EH (cell line): ENCODE data around the gene SMIM22.
"Not testable (repeated sequence)": the region's sequence is repeated elsewhere in the genome, so short reads cannot be mapped to it uniquely, and the experiment has no call there.

ENCODE experiments used
- DNase-seq: peaks from one replicate; pipeline ENCODE4 v3.0.0-alpha.2; 2015; ENCODE audit warnings: low read depth

SMIM22 gene

DNA sequence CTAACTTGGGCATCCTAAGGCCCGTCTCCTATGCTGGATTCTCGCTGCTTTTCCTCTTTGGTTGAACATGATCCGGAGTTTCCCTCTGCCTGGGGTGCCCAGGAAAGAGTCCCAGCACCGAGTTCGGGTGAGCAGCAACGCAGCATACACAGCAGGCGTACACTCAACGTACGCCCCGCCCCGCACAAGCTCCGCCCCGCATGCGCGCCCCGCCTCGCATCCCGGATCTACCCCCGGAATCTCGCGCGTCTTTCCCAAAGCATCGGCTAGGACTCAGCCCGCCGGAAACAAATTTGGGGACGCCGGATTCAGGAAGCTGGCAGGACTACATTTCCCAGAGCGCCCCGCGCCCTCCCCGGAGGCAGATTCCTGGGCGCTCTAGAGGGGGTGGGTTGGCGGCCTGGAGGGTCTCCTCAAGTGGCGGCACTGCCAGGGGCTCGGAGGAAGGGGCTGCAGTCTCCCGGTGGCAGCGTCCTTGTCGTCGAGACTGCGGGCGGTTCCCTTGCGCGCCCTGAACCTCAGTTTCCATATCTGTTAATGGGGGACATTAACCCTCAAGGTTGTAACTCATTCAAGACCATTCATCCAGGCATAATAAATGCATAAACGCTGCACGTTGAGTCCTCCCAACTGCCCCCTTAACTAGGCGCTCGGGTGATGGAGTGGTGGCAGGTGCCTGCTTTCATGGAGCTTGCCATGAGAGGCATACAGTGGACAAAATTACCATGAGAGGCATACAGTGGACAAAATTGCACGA, 26.4 kb upstream of the SMIM22 start:
- DNase-seq, result peak; percentile 96

DNA sequence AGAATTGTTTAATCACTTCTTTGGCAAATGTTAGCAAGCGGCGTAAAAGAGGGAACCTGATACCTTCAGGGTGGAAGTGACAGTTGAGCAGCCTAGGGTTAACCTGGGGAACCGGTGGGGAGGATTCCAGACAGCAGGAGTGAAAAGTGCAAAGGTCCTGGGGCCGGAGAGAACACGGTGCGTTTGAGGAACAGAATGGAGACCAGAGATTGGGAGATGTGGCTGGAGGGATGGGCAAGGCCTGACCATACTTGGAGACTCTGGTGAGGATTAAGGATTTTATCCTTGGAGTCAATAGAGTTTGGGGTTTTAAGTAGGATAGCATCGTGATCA, 25.9 kb upstream of the SMIM22 start:
- DNase-seq, result no peak

DNA sequence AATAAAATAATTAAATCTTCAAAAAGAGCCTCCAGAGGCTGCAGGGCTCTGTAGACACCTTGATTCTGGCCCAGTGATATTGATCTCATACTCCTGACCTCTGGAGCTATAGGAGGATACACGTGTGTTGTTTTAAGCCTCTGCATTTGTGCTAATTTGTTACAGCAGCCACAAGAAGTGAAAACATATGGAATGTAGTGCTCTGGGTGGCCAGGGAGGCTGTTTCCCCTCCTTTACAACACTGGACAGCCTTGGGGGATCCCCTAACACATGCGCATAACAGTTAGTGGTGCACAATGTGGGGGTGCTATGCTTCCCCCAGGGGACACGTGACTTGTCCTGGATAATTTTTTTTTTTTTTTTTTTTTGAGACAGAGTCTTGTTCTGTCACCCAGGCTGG, 23.5 kb upstream of the SMIM22 start:
- no peak for DNase-seq

DNA sequence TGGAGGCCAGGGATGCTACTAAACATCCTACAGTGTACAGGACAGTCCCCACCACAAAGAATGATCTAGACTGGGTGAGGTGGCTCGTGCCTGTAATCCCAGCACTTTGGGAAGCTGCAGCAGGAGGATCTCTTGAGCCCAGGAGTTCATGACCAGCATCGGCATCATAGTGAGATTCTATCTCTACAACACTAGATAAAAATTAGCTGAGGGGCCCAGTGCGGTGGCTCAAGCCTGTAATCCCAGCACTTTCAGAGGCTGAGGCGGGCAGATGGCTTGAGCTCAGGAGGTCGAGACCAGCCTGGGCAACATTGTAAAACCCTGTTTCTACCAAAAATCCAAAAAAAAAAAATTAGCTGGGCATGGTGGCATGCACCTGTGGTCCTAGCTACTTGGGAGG, 22.8 kb upstream of the SMIM22 start:
- DNase-seq, result no peak

DNA sequence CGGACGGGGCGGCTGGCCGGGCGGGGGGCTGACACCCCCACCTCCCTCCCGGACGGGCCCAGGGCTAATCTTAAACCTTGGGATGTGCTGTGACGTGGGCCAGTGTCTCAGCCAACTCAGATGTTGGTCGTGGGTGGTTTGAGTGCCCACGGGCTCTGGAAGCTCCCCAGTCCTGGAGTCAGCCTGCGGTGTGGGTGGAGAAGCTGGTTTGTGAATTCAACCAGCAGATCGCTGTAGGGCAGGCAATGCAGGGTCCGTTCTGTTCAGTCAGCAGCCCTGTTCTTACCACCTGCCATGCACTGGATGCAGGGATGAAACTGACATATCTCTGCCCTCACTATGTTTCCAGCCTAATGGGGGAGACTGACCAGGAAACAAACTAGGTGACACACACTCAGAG, 20.2 kb upstream of the SMIM22 start:
- no peak for DNase-seq

DNA sequence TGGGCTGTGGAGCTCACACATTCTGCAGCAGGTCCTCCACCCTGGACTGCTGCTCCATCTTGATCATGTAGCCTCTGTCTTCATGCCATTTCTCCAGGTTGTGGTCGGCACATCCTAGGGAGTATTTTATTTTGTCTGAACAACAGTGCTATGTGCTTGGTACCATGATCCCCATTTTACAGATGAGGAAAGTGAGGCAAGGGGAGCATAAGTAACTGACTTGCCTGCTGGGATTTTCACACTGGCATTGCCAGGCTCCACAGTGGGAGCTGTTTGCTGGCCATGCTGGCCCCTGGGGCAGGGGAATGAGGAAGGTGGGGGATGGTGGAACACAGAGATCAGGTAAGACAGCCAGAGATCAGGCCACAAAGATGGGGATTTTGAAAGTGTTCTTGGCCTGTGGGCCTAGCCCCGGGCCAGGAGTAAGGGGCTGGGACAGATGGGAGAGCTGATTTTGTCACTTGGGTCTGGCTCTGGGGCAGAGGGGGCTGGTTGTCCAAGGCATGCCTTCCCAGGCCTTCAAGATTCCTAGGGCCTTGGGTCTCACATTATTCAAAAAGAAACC, 18.9 kb upstream of the SMIM22 start:
- no peak for DNase-seq

DNA sequence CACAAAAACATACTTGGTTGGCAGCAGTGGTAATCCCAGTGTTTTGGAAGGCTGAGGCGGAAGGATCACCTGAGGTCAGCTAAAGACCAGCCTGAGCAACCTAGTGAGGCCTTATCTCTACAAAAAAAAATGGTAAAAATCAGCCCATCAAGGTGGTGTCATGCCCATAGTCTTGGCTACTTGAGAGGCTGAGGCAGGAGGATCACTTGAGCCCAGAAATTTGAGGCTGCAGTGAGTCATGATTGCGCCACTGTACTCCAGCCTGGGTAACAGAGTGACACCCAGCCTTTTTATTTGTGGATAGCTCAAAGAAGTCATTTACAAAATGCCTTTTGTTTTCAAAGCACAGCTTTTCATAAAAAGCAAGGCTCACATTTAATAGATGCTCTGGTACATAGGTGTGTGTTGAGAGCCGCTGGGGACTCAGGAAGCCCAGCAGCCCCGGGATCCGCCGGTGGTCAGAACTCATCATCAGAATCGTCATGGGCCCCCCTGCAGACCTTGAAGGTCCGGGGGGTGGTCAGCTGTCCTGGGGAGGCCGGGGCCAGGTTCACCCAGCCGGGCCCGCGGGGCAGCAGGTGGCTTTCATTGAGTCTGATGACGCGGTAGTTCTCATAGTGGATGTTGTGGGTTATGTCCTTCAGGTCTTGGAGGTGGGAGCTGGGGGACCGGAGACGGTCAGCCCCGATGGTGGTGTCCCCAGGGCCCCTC, 17.7 kb upstream of the SMIM22 start:
- no peak for DNase-seq

DNA sequence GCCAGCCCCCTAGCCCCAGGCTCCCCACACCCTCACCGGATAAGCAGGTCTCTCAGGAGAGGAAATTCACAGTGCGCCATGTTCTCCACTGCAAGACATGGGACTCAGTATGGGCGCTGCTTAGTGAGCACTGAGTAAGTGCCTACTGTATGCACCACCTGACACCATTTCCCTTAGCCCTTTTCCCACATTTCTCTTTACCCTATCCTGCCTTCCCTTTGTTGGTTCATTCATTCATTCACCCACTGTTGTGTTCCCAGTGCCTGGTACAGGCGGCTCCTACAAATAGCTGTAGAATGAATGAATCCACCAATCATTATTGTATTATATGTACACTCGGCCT, 17.1 kb upstream of the SMIM22 start:
- DNase-seq, result no peak

DNA sequence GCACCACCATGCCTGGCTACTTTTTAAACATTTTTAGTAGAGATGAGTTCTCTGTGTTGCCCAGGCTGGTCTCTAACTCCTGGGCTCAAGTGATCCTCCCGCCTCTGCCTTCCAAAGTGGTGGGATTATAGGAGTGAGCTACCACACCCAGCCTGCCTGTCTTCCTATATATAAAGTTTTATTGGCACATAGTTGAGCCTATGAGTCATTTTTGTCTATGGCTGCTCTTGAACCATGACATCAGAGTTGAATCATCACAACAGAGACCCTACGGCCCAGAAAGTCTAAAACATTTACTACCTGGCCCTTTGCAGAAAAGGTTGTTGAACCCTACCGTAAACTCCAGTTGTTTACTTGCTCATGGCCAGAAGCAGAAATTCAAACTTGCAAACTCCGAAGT, 14.9 kb upstream of the SMIM22 start:
- DNase-seq, result peak; percentile 40

DNA sequence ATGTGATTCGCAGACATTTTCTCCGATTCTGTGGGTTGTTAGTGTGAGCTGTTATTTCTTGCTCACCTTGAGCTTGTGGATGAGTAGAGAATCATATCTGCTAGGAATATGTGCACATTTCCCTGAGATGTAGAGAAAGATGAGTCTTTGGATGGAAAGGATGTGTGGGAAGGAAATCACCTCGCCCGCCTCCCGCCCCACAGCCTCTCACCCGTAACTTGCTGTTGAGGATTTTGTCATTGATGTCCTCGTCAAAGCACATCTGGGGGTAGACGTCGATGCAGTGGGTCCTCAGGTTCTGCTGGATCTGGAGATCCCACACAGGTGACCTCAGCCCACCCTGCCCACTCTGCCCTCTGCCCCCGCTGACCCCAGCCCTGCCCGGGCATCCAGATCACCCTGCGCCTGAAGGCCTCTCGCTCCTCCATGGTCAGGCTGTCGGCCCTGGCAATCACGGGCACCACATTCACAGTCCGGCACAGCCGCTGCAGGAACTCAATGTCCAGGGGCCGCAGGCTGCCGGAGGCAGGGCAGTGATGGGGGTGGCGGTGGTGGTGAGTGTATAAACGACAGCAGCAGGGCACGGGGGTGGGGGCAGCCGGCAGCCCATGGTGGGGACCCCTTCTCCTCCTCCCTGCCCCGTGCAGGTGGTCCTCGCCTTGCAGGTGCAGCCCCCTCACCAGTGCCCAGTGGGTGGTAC, 11.8 kb upstream of the SMIM22 start:
- no peak for DNase-seq

DNA sequence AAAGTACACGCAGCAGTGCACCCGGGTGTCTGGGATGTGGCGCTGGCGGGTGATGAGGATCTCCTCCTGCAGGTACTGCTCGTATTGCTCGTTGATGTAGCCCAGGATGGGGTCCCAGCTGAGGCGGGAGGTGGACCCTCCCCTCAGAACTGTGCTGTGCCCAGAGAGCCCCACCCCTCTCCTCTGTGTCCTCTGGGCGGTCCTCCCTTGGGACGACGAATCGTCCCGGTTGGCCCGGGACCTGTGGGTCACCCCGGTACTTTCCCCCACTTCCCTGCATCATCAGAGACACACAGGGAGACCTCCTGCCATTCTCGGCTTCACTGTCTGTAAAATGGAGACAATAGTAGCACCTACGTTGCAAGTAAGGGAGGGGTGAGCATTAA, 11.2 kb upstream of the SMIM22 start:
- no peak for DNase-seq

DNA sequence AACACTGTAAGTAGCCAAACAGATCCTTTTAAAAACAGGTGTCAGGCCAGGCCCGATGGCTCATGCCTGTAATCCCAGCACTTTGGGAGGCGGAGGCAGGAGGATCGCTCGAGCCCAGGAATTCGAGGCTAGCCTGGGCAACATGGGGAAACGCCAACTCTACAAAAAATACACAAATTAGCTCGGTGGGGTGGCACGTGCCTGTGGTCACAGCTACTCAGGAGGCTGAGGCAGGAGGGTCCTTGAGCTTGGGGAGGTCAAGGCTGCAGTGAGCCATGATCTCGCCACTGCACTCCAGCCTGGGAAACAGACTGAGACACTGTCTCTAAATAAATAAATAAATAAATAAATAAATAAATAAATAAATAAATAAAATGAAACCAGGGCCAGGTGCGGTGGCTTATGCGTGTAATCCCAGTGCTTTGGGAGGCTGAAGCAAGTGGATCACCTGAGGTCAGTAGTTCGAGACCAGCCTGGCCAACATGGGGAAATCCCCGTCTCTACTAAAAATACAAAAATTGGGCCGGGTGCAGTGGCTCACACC, 10.7 kb upstream of the SMIM22 start:
- DNase-seq, result not testable (repeated sequence)

DNA sequence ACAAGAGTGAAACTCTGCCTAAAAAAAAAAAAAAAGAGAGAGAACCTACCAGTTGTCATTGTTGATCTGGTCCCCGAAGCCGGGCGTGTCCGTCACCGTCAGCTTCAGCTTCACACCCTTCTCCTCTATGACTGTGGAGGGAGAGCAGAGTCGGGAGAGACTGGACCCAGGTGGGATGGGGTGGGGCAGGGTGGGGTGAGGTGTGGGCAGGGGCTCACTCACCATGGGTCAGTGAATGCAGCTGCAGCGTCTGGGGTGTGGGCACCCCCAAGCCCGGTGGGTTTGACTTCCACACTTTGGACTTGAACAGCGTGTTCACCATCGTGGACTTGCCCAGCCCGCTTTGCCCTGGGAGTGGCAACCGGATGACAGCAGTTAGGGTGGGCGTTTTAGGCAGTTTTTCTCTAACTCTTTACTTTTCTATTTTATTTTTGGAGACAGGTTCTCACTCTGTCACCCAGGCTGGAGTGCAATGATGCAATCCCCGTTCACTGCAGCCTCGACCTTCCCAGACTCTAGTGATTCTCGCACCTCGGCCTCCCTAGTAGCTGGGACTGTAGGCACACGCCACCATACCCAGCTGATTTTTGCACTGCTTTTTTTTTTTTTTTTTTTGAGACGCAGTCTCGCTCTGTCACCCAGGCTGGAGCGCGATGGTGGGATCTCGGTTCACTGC, 9.3 kb upstream of the SMIM22 start:
- no peak for DNase-seq

DNA sequence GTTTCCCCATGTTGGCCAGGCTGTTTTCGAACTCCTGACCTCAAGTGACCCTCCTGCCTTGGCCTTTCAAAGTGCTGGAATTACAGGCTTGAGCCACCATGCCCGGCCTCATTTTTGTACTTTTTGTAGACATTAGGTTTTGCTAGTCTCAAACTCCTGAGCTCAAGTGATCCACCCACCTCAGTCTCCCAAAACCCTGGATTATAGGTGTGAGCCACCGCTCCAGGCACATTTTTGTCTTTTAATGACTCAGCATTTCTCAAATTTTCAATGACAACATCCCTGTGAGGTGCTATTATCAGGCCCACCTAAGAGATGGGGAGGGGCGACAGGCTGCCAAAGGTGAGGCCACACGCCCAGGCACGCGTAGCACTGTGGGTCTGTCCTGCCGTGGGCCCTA, 8.1 kb upstream of the SMIM22 start:
- no peak for DNase-seq

DNA sequence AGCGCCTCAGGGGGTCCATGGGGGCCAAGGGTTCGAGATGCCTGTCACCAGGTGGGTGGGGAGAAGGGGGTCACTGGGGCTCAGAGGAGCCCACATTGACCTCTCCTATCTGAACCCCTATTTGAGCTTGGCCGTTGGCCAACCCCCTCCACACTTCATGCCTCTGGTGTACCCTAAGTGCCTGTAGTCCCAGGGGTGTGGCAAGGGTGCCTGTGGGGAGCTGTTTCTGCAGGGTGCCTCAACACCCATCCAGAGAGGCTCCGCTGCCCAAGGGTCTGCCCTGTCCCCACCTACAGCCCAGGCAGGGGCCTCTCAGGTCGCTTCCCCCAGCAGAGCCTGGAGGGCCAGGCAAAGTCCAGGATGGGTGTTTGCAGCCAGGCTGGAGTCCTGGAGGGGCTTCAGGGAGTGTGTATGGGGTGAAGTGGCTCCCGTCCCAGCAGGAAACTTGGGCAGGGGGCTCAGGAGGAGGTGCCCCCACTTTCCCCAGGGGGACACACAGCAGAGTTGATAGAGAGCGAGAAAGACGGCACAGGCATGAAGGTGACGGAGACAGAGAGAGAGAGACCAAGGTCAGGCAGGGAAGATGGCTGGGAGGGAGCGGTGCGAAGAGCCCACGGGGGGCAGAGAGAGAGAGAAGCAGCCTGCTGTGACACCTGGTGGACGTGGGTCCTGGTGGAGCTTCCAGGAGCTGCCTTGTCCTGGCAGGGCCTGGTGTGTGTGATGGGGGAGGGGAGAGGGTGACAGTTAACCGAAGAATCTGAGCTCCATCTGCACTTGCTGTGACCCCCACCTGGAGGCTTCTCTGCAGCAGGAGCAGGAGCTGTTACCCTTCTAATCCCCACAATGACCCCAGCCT, 7.3 kb upstream of the SMIM22 start, which contains the start of gene SEPTIN12:
Gene SEPTIN12, minus strand, starts transcription at position 719 of the 856 bp plus-strand sequence. Its CDS starts 700 bp downstream, at position 19.
- no peak for DNase-seq

DNA sequence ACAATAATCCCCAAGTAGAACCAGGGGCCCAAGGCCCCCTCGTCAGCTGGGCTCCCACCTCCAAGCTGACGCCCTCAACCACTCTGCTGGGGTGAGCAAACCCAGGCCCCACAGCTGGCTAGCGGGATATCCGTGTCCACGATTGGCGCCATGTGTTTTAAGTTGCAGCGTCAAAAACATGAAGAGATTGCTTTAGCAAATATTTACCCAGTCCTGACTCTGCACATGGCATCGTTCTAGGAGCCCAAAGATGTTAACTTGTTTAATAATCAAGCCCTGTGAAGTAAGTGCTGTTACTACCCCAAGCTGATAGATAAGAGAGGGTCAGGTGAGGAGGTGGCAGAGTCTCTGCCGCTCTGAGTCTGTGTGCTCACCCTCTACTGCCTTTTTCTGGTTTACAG, 6.7 kb upstream of the SMIM22 start:
- no peak for DNase-seq

DNA sequence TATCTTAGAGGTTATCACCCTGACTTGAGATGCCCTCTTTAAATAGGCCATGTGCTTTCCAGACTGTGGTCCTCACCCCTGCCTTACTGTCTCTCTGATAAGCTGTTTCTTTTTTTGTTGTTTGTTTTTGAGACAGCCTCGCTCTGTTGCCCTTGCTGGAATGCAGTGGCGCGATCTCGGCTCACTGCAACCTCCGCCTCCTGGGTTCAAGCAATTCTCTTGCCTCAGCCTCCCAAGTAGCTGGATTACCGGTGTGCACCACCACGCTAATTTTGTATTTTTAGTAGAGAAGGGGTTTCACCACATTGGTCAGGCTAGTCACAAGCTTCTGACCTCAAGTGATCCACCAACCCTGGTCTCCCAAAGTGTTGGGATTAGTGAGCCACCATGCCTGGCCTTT, 6.3 kb upstream of the SMIM22 start:
- no peak for DNase-seq

DNA sequence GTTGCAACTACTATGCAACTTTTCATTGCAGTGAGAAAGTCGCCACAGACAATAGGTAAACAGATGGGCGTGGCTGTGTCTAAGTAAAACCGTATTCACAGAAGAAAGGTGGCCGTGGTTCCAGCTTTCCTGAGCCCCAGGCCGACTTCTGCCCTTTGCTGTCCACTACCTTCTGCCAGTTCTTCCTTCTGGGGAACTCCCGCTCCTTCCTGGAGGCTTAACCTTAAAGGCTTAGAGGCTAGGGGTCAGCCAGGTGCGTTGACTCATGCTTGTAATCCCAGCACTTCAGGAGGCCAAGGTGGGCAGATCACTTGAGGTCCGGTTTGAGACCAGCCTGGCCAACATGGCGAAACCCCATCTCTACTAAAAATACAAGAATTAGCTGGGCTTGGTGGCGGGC, 4.9 kb upstream of the SMIM22 start:
- no peak for DNase-seq

DNA sequence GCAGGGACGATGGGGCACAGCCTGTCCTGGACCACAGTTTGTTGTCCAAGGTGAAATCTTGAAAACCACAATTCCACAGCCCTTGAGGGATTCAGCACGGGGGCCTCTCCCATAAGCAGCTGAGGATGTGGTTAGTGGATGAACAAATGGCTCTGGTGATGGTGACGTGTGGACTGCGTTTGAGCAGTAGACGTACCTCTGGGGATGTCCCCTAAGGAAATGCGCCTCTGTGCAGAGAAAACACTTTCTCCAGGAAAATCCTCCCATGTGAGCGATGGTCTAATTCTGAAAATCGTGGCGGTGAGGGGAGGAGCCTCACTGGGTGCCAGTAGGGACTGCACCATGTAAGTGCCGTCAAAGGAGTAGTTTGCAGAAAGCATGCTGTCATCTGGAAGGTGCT, 4.3 kb upstream of the SMIM22 start:
- no peak for DNase-seq

DNA sequence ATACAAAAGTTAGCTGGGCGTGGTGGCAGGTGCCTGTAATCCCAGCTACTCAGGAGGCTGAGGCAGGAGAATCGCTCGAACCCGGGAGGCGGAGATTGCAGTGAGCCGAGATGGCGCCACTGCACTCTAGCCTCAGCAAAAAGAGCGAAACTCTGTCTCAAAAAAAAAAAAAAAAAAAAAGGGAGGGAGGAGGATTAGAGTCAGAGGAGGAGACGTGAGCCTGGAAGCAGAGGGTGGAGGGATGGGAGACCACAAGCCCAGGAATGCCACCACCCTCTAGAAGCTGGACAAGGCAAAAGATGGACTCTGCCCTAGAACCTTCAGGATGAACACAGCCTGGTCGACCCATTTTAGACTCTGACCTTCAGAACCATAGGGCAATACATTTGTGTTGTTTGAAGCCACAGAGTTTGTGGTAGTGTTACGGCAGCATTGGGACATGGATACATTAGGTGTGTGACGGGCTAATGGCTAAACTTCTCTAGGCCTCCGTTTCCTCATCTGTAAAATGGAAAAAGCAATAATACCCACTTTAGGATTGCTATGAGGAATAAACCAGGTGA, 2.1 kb upstream of the SMIM22 start:
- no peak for DNase-seq
